ENCODE data around the gene EPAS1. TPM values are rescaled to one million over a fixed set of nuclear protein-coding genes. Genes with fewer than 3 reads are reported as not detected.

The EPAS1 gene
- total and polyA plus RNA-seq, 4 donors: 26.2 to 193 (median 61.1) TPM

- Histone ChIP-seq H3K4me3 (ENCODE audit: low read depth in 1 of 3, low read length in 3 of 3) (no peak overlapping the region), H3K4me1 (ENCODE audit: control insufficient read depth in 4 of 4, insufficient read depth in 4 of 4, low read length in 3 of 4) (peaks cover 0 to 25% (median 15%) of the 10 kb centered on the region in 4 donors), H3K27me3 (ENCODE audit: control insufficient read depth in 4 of 4, insufficient read depth in 4 of 4, low read length in 3 of 4) (no peaks in the 10 kb centered on the region), H3K36me3 (ENCODE audit: control insufficient read depth in 4 of 4, insufficient read depth in 3 of 4, low read depth in 1 of 4, low read length in 3 of 4) (no peaks in the 10 kb centered on the region), H3K9ac (ENCODE audit: low read depth in 1 of 2, low read length in 2 of 2) (no peak overlapping the region), H3K9me3 (ENCODE audit: control insufficient read depth in 4 of 4, low read length in 3 of 4) (no peaks in the 10 kb centered on the region), H3K27ac (ENCODE audit: low read depth in 1 of 2, low read length in 2 of 2) (peak overlapping the region in 1 of 2 donors; percentile 26)
- TF ChIP-seq FOXA1 (IDR thresholded peaks at IDR 0.05) (no peak), MAX (IDR thresholded peaks at IDR 0.05) (no peak), REST (IDR thresholded peaks at IDR 0.05) (no peak), FOXA2 (IDR thresholded peaks at IDR 0.05) (no peak), EGR1 (IDR thresholded peaks at IDR 0.05; ENCODE audit: low read depth in 2 of 2) (no peak), RXRA (IDR thresholded peaks at IDR 0.05) (peak in 1 of 2 donors; percentile 13), TAF1 (conservative IDR thresholded peaks at IDR 0.05) (no peak), SP1 (IDR thresholded peaks at IDR 0.05) (peak; percentile 20), JUND (IDR thresholded peaks at IDR 0.05) (peak in 1 of 2 donors; percentile 11), ZBTB33 (IDR thresholded peaks at IDR 0.05) (no peak), CTCF (IDR thresholded peaks at IDR 0.05; ENCODE audit: low read depth, low read length, missing input control) (no peak), HNF4A (conservative IDR thresholded peaks at IDR 0.05) (peak in 1 of 2 donors; percentile 9), ATF3 (IDR thresholded peaks at IDR 0.05) (no peak), YY1 (IDR thresholded peaks at IDR 0.05) (no peak), RAD21 (IDR thresholded peaks at IDR 0.05) (peak in 1 of 2 donors; percentile 55), GABPA (IDR thresholded peaks at IDR 0.05 in 1 of 2, conservative IDR thresholded peaks at IDR 0.05 in 1 of 2) (no peak), NR2F2 (IDR thresholded peaks at IDR 0.05) (no peak), HNF4G (IDR thresholded peaks at IDR 0.05) (no peak)
- DNase-seq (ENCODE audit: low spot score): no peak
- WGBS: 58% methylated on average over 5 of the region's 5 CpGs
Measured at GRCh38 chr2:46252891-46253659, 44.1 kb upstream of the EPAS1 start.

All from liver (tissue), 9 donors.